GM12865 (cell line): ENCODE measurements around the gene P4HA2.
A peak's percentile ranks its signal among the peaks of the same experiment; 100 is the strongest.

ENCODE experiments used
- DNase-seq: peaks from one replicate; pipeline ENCODE4 v3.0.0; 2010; ENCODE audit warnings: low read depth
- H3K4me3 ChIP-seq: 2 replicates; pipeline ENCODE4 v1.5.1; 2011; ENCODE audit warnings: mild to moderate bottlenecking, low read depth, low read length, control low read depth
- CTCF ChIP-seq: IDR thresholded peaks from 2 replicates; pipeline ENCODE4 v1.5.1; 2011; ENCODE audit warnings: low read length, control low read depth, low read depth, inconsistent platforms; ENCODE audit not compliant: insufficient read depth; ENCODE audit errors: missing control alignments

The P4HA2 gene

GRCh38 chr5:132223861-132224260 is 3.8 kb downstream of the P4HA2 start:
- no peak overlapping the region for H3K4me3 ChIP-seq

GRCh38 chr5:132222649-132223038 is 5.0 kb downstream of the P4HA2 start:
- H3K4me3 ChIP-seq: no peak overlapping the region
- peak; percentile 42 for DNase-seq
- TF ChIP-seq CTCF: no peak

More at GRCh38 chr5:132223861-132224260, 3.8 kb downstream of the P4HA2 start:
- no peak for TF ChIP-seq CTCF
- no peak for DNase-seq

- no peak overlapping the region for H3K4me3 ChIP-seq
- no peak for DNase-seq
- no peak for TF ChIP-seq CTCF
Observed at GRCh38 chr5:132221781-132222648, 5.6 kb downstream of the P4HA2 start.

- DNase-seq: no peak
- no peak overlapping the region for H3K4me3 ChIP-seq
- TF ChIP-seq CTCF: no peak
Observed at GRCh38 chr5:132220491-132220890, 7.2 kb downstream of the P4HA2 start.

- no peak overlapping the region for H3K4me3 ChIP-seq
- no peak for DNase-seq
- TF ChIP-seq CTCF: no peak
Observed at GRCh38 chr5:132219981-132220380, 7.7 kb downstream of the P4HA2 start.

GRCh38 chr5:132219289-132219970 is 8.2 kb downstream of the P4HA2 start:
- H3K4me3 ChIP-seq: no peak overlapping the region
- TF ChIP-seq CTCF: no peak
- DNase-seq: no peak
